ENCODE measurements around the gene ZFAND2B.
"Not testable (repeated sequence)": the region's sequence is repeated elsewhere in the genome, so short reads cannot be mapped to it uniquely, and the experiment has no call there.

ZFAND2B gene

DNA sequence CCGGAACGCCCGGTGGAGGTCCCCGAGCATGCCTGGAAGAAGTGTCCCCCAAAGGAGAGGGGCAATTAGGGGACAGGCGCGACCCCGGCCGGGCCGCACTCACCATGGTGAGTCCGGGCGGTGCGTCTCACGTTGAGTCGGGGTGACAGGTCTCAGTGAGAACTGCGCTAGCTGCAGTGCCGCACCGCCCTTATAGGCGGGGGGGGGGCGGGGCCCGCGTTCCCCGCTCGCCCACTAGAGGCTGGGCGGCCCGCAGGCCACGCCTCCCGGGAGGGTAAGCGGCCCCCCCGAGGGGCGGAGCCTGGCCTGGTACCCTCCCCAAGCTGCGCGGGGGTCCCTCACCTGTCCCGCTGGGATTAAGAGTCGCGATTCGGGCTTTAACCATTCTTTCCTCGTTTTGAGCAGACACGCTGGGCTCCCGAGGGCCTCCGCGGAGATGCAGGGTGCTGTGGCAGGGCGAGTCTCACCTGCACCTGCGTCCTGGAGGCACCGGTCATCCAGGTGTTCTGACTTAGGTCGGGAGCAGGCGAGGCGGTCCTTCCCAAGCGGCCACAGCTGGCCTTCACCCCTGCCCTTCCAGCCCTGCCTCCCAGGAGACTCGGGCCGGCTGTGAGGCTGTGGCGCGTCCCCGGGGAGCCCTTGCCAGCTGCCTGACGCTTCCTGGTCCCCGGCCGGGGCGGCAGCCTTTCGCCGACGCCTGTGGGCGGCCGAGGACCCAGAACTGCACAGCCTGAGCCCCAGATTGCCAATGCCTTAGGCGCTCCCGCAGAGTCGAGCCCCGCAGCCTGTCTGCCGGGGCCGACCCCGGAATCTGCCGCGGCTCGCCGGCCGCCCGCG lies 47.4 kb downstream of the ZFAND2B start, which contains the start of gene TUBA4A:
Gene TUBA4A, minus strand, starts transcription at position 166 of the 837 bp plus-strand sequence. Its CDS starts 60 bp downstream, at position 106.
- DNase-seq, result no peak

GRCh38 chr2:219254590-219255201 lies 48.1 kb downstream of the ZFAND2B start:
- DNase-seq, result no peak

DNA sequence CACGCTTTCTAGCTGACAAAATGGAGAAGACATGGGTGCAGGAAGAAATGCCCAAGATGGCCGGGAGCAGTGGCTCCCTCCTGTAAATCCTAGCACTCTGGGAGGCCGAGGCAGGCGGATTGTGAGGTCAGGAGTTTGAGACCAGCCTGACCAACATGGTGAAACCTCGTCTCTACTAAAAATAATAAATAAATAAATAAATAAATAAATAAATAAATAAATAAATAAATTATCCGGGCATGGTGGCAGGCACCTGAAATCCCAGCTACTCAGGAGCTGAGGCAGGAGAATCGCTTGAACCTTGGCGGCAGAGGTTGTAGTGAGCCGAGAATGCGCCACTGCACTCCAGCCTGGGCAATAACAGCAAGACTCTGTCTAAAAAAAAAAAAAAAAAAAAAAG lies 52.4 kb downstream of the ZFAND2B start:
- not testable (repeated sequence) for DNase-seq

Measured in cortex of kidney (tissue), 1 donor.